Stimulated activated CD4-positive, alpha-beta T cell treated with anti-CD3 and anti-CD28 coated beads, Interleukin-4, amount 100 ng/mL, for 48 hours (primary cell): ENCODE data around the gene DUSP11.
"Not testable (repeated sequence)": the region's sequence is repeated elsewhere in the genome, so short reads cannot be mapped to it uniquely, and the experiment has no call there.

Source experiments
- DNase-seq, 2 donors: peaks; one replicate each; pipeline ENCODE4 v3.0.0-alpha.2; 2020; ENCODE audit warnings: low read depth in 2 of 2

Gene DUSP11

DNA sequence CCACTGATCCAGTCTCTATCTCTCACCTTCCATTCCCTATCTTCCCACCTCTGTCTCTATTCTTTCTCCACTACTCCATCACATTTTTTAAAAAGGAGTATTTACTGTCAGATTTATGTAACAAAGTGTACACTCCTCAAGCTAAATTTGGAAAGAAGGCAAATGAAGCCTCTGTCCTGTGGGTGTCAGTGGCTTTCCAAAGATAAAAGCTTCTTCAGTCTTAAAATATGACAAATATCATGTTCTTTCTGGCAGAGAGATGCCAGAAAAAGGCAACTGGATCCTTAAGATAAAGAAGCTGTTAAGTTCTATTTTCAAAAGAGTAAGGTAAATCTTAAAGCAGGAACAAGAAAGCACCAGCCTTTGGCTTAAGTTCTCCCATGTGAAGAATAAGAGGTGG lies 7.1 kb downstream of the DUSP11 start:
- DNase-seq: no peak

DNA sequence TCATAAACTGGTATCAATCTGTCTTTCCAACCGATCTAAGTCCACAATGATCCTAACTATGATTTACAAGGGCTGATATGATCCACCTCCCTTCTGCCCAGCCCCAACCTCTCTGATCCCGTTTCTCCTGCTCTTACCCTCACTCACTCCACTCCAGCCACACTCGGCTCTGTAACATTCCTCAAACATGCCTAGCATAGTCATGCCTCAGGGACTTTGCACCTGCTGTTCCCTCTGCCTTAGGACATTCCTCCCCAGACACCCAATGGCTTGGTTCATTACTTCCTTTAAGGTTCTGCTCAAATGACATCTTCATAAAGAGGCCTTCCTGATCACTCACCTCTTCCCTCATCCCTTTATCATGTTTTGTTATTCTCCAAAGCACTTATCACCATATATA lies 9.2 kb downstream of the DUSP11 start:
- DNase-seq: no peak

DNA sequence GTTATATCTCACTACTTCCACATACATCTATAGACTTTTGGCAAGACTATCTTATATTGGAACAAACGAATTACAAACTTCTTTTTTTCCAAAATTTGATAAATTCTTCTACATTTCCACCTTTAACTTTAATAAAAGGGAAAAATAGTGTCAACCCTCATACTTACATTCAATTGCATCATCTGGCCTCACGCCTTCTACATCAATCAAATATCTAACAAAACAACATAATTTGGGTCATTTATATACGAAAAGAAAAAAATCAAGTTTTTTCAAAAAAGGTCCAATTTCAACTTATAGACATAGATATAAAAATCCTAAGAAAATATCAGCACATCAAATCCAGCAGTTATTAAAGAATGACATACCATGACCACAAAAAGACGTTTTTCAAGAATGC lies 12.9 kb downstream of the DUSP11 start:
- DNase-seq: no peak

DNA sequence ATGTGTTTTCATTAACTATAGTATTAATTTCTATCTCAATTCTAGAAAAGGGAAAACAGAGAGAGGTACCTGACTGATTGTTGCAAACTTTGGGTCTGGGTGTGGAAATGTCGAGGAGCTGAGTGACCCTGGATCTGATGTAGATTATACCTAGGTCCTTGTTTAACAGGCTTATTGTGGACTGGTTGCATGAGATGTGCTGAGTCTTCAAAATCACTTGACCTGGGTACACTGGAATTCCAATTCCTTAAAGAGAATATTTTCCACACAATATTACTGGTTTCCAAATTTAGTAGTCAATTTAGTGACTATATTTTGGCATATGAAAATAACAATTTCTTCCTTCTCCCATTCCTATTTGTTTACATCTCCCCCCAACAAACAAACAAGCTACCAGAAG lies 13.6 kb downstream of the DUSP11 start:
- no peak for DNase-seq

DNA sequence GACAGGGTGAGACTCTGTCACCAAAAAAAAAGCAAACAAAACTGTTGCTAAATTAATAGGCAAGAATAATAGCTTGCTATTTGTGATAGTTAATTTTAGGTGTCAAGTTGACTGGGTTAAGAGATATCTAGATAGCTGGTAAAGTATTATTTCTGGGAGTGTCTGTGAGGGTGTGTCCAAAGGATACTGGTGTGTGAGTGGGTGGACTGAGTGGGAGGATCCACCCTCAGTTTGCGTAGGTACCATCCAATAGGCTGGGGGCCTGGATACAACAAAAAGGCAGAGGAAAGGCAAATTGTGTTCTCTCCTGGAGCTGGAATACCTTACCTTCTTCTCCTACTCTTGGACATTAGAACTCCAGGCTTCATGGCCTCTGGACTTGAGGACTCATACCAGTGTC lies 15.0 kb downstream of the DUSP11 start:
- DNase-seq: no peak

DNA sequence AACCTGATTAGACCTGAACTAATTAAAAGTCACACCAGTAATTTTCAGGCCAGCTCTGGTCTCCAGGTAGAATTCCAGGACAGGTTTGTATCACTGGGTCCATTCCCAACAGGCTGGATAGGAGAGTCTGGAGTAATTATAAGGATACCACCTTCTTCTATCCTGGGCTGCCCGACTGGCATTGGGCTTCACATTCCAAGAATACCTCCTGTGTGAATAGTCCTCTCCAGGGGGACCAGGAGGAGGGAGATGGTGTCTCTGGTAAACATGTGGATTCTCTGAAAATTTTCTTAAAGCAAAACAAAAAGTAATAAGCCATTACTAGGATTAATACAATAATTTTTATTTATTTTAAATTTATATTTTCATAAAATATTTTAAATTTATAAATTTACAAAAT lies 17.3 kb downstream of the DUSP11 start:
- DNase-seq: no peak

DNA sequence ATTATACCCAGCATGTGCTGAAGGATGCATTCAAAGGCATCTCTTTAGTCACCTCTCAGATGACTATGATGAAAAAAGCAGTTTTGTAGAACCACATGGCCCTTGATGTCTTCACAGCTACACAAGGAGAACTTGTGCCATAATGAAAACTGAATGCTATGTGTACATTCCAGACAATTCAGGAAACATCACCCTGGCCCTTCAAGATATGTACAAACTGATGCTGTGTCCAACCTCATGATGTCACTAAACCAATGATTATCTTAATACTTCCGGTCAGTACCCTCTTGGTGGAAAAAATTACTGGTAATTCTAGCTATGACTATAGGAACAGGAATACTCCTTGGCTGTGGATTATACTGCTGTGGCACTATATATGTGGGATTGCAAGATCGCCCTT lies 20.0 kb downstream of the DUSP11 start:
- DNase-seq: no peak

DNA sequence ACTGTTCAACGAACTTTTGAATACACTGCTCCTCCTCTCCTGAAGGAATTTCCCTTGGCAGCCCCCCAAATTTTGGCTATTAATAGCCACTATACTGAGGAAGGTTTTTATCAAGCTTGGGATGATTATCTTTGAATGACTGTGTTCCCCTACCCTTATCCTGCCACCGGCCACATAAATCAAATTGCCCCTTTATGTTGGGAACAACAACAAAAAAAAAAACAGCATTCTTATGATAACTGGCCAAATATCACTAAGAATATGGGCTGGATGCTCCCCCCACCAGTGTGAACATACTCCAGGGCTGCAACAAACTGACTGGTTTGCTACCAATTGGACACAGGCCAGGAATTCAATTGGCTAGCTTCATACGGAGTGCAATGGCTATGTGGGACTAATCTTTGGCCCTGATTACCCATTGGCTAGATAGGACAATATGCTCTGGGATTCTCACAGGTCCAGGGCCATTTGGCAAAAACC lies 20.6 kb downstream of the DUSP11 start:
- DNase-seq: no peak

DNA sequence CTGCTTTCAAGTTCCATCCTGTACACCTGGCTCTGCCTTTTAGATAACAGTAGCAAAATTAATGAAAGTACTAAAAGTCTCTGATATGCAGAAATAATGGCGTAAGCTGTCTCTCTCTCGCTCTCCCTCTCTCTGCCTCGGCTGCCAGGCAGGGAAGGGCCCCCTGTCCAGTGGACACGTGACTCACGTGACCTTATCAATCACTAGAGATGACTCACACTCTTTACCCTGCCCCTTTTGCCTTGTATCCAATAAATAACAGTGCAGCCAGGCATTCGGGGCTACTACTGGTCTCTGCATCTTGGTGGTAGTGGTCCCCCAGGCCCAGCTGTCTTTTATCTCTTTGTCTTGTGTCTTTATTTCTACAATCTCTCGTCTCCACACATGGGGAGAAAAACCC lies 25.6 kb downstream of the DUSP11 start:
- not testable (repeated sequence) for DNase-seq

DNA sequence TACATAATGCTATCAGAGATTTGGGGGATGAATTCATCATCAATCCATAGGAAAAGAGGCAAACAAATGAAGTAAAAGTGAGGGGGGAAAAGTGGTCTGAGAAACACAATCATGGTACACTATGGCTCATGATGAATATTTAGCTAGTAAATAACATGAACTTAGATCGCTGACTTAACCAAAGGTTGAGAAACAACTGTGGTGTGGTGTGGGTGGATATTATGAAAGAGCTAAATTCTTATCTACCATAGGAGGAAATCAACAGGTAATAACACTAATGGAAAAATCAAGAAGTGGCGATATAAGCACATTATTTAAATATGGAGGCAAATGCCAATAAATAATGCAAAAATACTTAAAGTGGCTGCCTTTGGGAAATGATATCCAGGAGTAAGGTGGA lies 30.6 kb downstream of the DUSP11 start:
- no peak for DNase-seq

DNA sequence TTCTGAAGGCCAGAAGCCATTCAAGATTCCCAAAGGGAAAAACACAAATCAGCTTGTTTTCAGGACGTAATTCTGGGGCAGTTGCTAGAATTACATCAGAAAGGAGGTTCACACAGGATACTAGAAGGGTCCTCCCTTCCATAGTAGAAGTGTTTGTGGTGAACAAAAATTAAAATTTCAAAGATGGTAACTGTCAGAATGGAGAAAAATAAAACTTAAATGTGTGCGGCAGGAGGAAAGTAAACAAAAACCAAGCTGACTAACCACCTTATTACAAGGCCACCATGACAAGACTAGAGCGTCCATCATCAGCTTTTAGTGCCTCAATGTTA lies 33.1 kb downstream of the DUSP11 start:
- DNase-seq: no peak

DNA sequence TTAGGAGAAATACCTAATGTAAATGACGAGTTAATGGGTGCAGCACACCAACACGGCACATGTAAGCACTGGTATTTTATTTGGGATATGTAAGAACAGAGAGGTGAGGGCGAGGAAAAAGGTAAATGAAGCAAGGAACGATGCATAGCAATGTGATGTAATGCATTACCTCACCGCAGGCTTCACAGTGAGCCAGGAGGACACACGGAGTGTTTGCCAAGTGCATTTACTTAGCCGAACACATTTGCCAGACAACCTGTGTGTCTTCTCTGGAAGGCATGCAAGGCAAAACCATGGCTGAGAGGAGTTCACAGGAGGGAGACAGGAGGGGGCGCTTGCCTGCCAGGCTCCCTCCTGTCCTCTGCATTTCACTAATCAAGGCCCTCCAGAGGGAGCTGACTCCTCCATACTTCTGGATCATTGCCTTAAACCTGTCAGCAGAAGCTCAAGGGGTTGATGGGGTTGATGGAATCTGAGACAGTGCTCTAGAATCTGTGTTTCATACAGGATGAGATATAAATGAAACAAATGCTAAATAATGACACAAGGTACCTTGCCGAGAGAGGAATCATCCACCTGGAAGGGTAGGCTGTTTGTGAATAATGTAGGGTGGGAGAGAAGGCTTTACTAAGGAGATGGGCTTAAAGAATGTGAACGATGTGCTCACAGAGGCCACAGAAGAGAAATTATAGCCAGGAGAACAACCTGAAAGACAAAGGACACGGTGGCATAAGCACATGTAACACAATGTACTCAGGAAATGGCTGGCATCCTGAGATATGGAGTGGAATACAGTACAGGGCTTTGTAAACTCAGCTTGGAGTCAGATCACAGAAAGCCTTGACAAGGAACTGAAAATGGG lies 33.7 kb downstream of the DUSP11 start:
- DNase-seq: no peak

DNA sequence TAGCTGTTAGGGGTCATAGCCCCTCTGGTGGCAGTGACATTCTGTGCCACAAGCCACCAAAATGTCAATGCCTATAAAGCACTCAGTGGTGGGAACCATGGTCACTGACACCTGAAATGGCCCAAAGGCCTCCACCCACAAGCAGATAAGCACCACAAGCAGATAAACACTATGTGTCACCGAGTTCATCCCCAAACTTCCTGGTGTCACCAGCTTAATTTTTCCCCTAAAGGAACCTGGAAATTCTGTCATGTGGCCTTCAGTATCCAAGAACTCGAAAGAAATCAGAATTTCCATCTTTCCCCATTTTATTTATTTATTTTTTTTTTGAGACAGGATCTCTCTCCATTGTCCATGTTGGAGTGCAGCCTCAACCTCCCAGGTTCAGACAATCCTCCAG lies 39.1 kb downstream of the DUSP11 start:
- DNase-seq: no peak

DNA sequence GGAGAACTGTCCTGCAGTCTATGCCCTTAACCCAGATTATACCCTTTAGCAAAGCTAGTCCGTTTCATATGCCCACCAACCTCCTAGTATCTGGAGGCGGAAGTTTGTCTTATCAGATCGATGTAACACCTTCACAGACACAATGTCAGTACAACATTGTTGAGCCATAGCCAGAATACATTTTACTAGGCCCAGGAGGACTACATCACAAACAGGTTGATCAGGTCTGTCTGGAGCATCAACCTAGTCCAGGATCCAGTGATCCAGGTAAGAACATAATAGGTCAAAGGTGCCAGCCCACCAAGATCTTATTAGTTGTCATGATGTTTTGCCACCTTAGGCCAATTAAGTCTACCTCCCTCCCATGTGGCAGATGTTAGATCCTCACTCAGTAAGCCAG lies 40.8 kb downstream of the DUSP11 start:
- DNase-seq: no peak

DNA sequence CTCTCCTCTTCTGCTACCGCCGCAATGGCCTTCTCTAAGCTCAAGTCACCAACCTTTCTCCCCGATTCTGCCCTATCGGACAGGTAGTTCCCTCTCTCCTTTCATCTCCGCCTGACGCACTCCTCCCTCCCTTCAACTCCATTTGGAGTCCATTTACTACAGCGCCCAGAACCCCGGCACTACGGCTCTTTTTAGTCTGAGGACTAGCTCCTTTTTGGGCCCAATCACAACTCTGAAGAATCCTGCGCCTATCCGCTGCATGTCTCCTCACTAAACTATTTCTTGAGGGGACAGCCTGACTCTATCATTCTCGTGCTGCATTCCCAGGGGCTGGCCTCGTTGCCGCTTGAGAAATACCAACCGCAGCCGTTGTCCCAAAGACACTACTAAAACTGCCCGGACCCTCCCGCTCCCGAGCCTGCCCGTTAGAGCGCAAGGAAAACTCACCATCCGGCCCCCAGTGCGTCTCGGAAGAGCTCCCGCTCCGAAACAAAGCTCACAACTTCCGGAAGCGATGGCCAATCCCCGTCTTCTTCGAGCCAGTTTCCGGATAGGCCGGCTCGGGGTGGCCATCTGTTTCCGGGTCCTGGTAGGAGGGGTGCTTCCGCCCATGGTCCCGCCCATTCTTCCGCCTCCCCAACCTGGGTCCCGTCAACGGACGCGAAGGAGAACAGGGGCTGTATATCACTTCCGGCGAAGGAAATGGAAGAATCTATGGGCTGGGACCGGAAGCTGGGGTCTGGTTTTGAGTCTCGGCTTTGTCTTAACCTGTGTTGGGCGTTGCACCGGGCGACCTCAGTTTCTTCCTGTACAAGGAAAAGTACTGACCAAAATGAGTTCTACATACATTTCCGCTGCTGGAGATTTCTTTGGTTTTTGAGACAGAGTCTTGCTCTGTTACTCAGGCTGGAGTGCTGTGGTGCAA lies 42.8 kb downstream of the DUSP11 start, which contains the start of gene TPRKB:
Gene TPRKB, minus strand, starts transcription at position 491 of the 925 bp plus-strand sequence. CDS start 2,776 bp downstream, outside the sequence.
- DNase-seq: peak; percentile 93 to 94

DNA sequence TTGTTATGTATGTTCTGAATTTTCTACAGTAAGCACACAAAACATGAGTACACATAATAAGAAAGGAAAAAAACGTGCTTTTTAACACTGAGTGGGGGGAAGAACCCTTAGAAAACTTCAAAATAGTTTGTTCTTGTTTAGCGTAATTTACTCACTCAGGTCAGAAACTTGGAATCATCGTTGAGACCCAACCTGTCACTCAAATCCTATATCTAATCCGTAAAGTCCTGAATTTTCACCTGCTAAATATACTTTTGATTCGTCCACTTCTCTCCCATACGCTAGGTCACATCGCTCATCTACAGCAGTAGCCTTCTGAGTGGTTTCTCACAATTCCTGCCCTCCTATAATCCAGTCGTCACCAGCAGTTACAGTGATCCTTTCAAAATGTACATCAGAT lies 43.5 kb downstream of the DUSP11 start:
- DNase-seq: no peak

DNA sequence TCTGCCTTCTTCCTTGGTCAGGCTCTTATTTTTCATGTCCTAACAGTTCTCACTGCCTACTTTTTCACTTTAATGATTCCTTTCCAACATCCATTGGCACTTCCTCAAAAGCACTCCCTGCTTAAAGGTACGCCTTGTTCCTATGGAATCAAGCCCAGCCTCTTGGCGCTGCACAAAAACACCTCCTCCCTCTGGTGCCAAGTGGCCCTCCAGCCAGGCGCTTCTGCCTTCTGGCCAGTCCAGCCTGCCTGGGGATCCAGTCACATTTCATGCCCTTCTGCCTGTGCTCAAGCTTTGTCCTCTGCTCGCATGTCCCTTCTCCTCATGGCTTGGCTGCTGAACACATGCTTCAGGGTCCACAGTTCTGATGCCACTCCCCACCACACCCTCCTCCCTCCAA lies 49.1 kb downstream of the DUSP11 start:
- no peak for DNase-seq

DNA sequence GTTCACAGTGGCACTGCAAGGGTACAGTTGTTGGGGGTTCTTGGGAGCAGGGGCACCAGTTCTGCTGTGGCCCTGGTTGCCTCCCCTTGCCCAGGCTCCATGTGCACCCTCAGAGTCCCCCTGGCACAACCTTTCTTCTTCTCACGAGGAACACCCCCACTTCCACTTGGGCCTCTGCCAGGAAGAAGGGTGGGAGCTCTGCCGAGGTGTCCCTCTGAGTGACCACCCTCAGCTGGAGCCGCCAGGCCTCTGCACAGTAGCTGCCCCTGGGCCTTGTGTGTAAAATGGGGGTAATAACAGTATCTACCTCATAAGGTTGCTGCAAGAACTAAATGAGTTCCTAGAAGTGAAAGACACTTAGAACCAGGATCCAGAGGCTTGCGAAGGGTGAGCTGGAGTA lies 51.2 kb downstream of the DUSP11 start:
- no peak for DNase-seq

DNA sequence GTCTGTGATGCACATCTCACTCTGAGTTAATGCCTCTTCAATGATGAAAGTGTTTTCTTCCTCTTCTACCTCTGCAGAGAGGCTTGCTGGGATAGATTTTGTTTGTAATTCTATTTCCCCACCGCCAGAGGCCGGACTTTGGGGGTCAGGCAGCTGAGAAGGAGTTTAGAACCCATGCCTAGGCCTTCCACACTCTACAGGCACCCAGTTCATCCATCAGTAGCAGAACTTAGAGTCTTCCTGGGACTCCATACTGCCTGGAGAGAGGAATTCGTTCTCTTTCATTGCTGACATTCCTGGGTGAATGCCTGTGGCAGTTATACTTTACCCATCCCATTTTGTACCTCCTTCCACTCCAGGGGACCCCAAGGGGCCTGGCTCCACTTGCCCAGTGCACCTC lies 51.9 kb downstream of the DUSP11 start:
- DNase-seq: no peak

DNA sequence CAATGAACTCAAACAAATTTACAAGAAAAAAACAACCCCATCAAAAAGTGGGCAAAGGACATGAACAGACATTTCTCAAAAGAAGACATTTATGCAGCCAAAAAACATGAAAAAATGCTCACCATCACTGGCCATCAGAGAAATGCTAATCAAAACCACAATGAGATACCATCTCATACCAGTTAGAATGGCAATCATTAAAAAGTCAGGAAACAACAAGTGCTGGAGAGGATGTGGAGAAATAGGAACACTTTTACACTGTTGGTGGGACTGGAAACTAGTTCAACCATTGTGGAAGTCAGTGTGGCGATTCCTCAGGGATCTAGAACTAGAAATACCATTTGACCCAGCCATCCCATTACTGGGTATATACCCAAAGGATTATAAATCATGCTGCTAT lies 53.2 kb downstream of the DUSP11 start:
- not testable (repeated sequence) for DNase-seq

DNA sequence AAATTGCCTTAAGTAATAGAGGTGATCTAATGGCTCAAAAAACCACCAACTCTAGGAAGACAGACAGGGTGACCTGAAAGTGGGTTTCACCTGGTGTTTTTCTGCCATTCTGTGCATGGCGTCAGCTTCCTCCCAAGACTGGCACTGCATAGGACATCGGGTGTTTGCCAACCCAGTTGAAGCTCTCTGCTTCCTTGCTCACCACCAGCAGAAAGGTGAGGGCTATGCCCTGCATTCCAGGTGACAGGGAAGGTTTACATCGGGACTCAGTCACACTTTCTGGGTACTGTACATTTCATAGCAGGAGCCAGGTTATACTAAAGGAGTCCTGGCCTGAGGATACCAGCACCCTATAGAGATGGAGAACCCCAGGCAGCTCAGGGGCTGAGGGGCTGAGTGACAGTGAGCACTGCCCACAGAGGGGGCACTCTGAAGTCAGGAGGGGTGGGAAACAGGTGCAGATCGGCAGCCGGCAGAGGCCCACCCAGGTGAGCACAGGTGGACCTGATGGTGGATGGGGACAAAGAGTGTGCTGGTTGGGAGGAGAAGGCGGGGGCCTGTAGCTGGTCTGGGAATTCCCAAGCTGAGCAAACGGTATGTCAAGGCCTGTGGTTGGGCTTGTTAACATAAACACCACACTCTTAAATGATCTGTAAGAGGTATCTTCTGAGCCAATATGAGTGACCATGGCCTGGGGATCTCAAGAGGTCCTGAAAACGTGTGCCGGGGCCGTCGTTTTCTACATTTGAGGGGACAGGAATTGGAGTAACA lies 60.9 kb downstream of the DUSP11 start:
- no peak for DNase-seq

DNA sequence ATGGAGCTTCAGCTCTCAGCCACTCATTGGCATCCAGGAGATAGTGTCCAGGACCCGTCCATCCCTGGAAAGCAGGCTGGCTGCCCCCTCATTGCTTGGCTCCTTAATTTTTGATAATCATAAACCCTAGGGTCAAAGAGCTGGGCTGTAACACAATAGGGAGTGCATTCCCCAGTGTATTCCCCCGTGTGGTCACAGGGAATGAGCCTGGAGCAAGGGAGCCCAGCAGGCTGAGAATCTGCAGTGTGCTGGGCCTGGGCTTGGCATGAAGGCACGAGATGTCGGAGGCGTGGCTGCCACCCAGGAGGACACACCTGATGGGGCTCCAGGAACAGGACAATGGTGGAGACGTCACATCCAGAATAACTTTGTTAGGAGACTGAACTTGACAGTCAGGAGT lies 61.5 kb downstream of the DUSP11 start:
- no peak for DNase-seq
